PC-3 (cell line): ENCODE data around the gene NDUFV1. TPM values are rescaled to one million over a fixed set of nuclear protein-coding genes. Genes with fewer than 3 reads are reported as not detected.

Experiments
- ATAC-seq: fragments of 200-7000 bp; cut with Tn5 transposase; 2 replicates; pipeline ENCODE4 v1.9.1; 2020; ENCODE audit warnings: mild to moderate bottlenecking, moderate library complexity
- BruUV-seq: library from RNA; stranded (reverse); fragments of 400-500 nt; replicated peaks from 2 replicates; lab custom pipeline; 2021; lab: Mats Ljungman, UMichigan
- CTCF ChIA-PET: fragments of 300-600 bp; sonication (Branson Sonifier 250); formaldehyde crosslinking; loops from one replicate; lab custom pipeline; 2022; ENCODE audit warnings: antibody characterized with exemption; lab: Charles Lee
- POLR2A ChIA-PET: fragments of 300-600 bp; sonication (Branson Sonifier 250); formaldehyde crosslinking; loops from one replicate; lab custom pipeline; 2022; ENCODE audit warnings: antibody characterized with exemption; ENCODE audit not compliant: unreplicated experiment; lab: Charles Lee
- DNase-seq: peaks from one replicate; pipeline ENCODE4 v3.0.0-alpha.2; 2015
- H2AFZ ChIP-seq: fragments of 300-600 bp; sonication (generic); 2 replicates; pipeline ENCODE4 v1.6.0; 2016; ENCODE audit warnings: antibody characterized with exemption, low read length
- H3F3A ChIP-seq: fragments of 300-600 bp; sonication (generic); one replicate; pipeline ENCODE4 v1.6.0; 2017; ENCODE audit warnings: antibody characterized with exemption, low read length, control low read depth, mild to moderate bottlenecking; ENCODE audit not compliant: unreplicated experiment
- H3K27ac ChIP-seq: fragments of 300-600 bp; sonication (generic); 2 replicates; pipeline ENCODE4 v1.5.1; 2016; ENCODE audit warnings: mild to moderate bottlenecking, low read length
- H3K27me3 ChIP-seq: fragments of 300-600 bp; sonication (generic); 2 replicates; pipeline ENCODE4 v1.6.1; 2016; ENCODE audit warnings: low read length, mixed read lengths
- H3K36me3 ChIP-seq: fragments of 300-600 bp; sonication (generic); 2 replicates; pipeline ENCODE4 v1.6.1; 2016; ENCODE audit warnings: low read depth, mixed run types, low read length, mixed read lengths
- H3K4me1 ChIP-seq: fragments of 300-600 bp; sonication (generic); 2 replicates; pipeline ENCODE4 v1.5.1; 2016; ENCODE audit warnings: low read length; ENCODE audit not compliant: insufficient read depth
- H3K4me2 ChIP-seq: fragments of 300-600 bp; sonication (generic); 2 replicates; pipeline ENCODE4 v1.6.0; 2016; ENCODE audit warnings: low read length
- H3K4me3 ChIP-seq: fragments of 300-600 bp; sonication (generic); 2 replicates; pipeline ENCODE4 v1.5.1; 2016; ENCODE audit warnings: mild to moderate bottlenecking, low read length, mixed read lengths
- H3K79me2 ChIP-seq: fragments of 300-600 bp; sonication (generic); 2 replicates; pipeline ENCODE4 v1.6.1; 2017; ENCODE audit warnings: low read length, mixed read lengths
- H3K9ac ChIP-seq: fragments of 300-600 bp; sonication (generic); 2 replicates; pipeline ENCODE4 v1.6.0; 2016; ENCODE audit warnings: mild to moderate bottlenecking, low read length
- H3K9me2 ChIP-seq: fragments of 300-600 bp; sonication (generic); replicated peaks from 2 replicates; pipeline ENCODE4 v1.6.1; 2016; ENCODE audit warnings: mixed run types, low read length, mixed read lengths
- H3K9me3 ChIP-seq: fragments of 300-600 bp; sonication (generic); 2 replicates; pipeline ENCODE4 v1.6.1; 2016; ENCODE audit warnings: low read length, mixed read lengths
- H4K20me1 ChIP-seq: fragments of 300-600 bp; sonication (generic); 2 replicates; pipeline ENCODE4 v1.6.1; 2016; ENCODE audit warnings: low read length, mixed read lengths
- CTCF ChIP-seq: fragments of 300-600 bp; sonication (generic); conservative IDR thresholded peaks from 2 replicates; pipeline ENCODE4 v1.5.1; 2017; ENCODE audit warnings: antibody characterized with exemption, low read depth, mild to moderate bottlenecking, low read length
- EZH2 ChIP-seq: fragments of 300-600 bp; sonication (generic); IDR thresholded peaks from one replicate; pipeline ENCODE4 v1.6.1; 2017; ENCODE audit warnings: antibody characterized with exemption, mild to moderate bottlenecking, low read length; ENCODE audit not compliant: unreplicated experiment
- EZH2phosphoT487 ChIP-seq: fragments of 300-600 bp; sonication (generic); IDR thresholded peaks from 2 replicates; pipeline ENCODE4 v1.6.1; 2018; ENCODE audit warnings: mild to moderate bottlenecking, antibody characterized with exemption, low read length, borderline replicate concordance
- intact Hi-C: fragments of 100-400 bp; cut with micrococcal nuclease; formaldehyde crosslinking; loops from 2 replicates; pipeline ENCODE4 v1.9.0; 2023
- total RNA-seq: library from RNA; depleted of rRNA; stranded (reverse); fragments of >200 nt; gene quantifications from 2 replicates; pipeline ENCODE4 v1.2.3, GENCODE V29; 2014

The NDUFV1 gene
- total RNA-seq, 1 experiment from 2014 or later, result 499 TPM

- BruUV-seq, result no TSS peak
- H3K79me2 ChIP-seq, result peaks cover 21% of the 10 kb centered on the region
- CTCF ChIA-PET, result no interaction called here
- H3K36me3 ChIP-seq, result peaks cover 28% of the 10 kb centered on the region
- H4K20me1 ChIP-seq, result no peaks in the 10 kb centered on the region
- no peak overlapping the region for H3K4me3 ChIP-seq
- H3K4me2 ChIP-seq, result no peak overlapping the region
- TF ChIP-seq EZH2phosphoT487, result no peak
- no peak for TF ChIP-seq CTCF
- no peak for TF ChIP-seq EZH2
- no peak overlapping the region for H3K27ac ChIP-seq
- peaks cover 9% of the 10 kb centered on the region; the same call in 1 of the 2 replicates for H3K4me1 ChIP-seq
- no peaks in the 10 kb centered on the region for H3F3A ChIP-seq
- no peak overlapping the region for H3K9ac ChIP-seq
- DNase-seq (no peak), ATAC-seq (no peak)
- H3K9me3 ChIP-seq, result no peaks in the 10 kb centered on the region
- POLR2A ChIA-PET, result no interaction called here
- H2AFZ ChIP-seq, result no peak overlapping the region
- H3K9me2 ChIP-seq, result no peaks in the 10 kb centered on the region
- intact Hi-C loops, result no loop called here
- H3K27me3 ChIP-seq, result no peaks in the 10 kb centered on the region
Observed at GRCh38 chr11:67611704-67612587, 5.2 kb downstream of the NDUFV1 start.

DNA sequence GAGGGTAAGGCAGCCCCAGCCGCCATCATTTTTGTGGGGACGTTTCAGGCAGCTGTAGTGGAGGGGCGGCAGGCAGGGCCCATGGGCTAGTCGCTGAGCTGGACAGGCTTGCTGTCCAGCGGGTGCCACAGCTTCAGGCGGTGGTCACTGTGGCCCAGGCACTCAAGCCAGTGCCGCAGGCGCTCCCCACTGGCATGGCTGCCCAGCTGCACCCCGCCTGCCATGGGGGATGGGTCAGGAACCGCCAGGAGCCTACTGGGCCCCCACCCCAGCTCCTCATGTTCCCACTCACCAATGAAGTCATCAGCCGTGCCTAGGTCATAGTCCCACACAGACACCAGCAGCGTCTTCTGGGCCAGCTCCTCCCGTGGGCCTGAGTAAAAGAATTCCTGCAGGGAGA is 6.0 kb downstream of the NDUFV1 start:
- H3K27ac ChIP-seq, result no peak overlapping the region
- H3K9me2 ChIP-seq, result no peaks in the 10 kb centered on the region
- H4K20me1 ChIP-seq, result no peaks in the 10 kb centered on the region
- ChIA-PET POLR2A (no interaction called here), CTCF (no interaction called here)
- peaks cover 28% of the 10 kb centered on the region for H3K36me3 ChIP-seq
- H3K4me3 ChIP-seq, result no peak overlapping the region
- DNase-seq (no peak), ATAC-seq (no peak)
- no peaks in the 10 kb centered on the region for H3F3A ChIP-seq
- intact Hi-C loops, result no loop called here
- TF ChIP-seq CTCF (no peak), EZH2phosphoT487 (no peak), EZH2 (no peak)
- H3K4me1 ChIP-seq, result peaks cover 4% of the 10 kb centered on the region; the same call in 1 of the 2 replicates
- H3K27me3 ChIP-seq, result no peaks in the 10 kb centered on the region
- H2AFZ ChIP-seq, result no peak overlapping the region
- H3K9me3 ChIP-seq, result no peaks in the 10 kb centered on the region
- BruUV-seq, result no TSS peak
- peaks cover 13% of the 10 kb centered on the region for H3K79me2 ChIP-seq
- no peak overlapping the region for H3K9ac ChIP-seq
- no peak overlapping the region for H3K4me2 ChIP-seq

GRCh38 chr11:67613313-67613959 is 6.7 kb downstream of the NDUFV1 start:
- no peak overlapping the region for H3K4me3 ChIP-seq

More at GRCh38 chr11:67613313-67613959, 6.7 kb downstream of the NDUFV1 start:
- H3K79me2 ChIP-seq, result peaks cover 6% of the 10 kb centered on the region
- no peaks in the 10 kb centered on the region for H3K9me2 ChIP-seq
- no peak for TF ChIP-seq EZH2phosphoT487
- no peak for TF ChIP-seq EZH2
- TF ChIP-seq CTCF, result no peak
- no TSS peak for BruUV-seq
- H4K20me1 ChIP-seq, result no peaks in the 10 kb centered on the region
- H3K9ac ChIP-seq, result no peak overlapping the region
- no peak overlapping the region for H3K27ac ChIP-seq
- H3K36me3 ChIP-seq, result peaks cover 25% of the 10 kb centered on the region
- H3F3A ChIP-seq, result no peaks in the 10 kb centered on the region
- POLR2A ChIA-PET, result no interaction called here
- no peaks in the 10 kb centered on the region for H3K27me3 ChIP-seq
- ATAC-seq, result no peak
- H2AFZ ChIP-seq, result no peak overlapping the region
- DNase-seq, result no peak
- no peak overlapping the region for H3K4me2 ChIP-seq
- no peaks in the 10 kb centered on the region; the same call in 1 of the 2 replicates for H3K4me1 ChIP-seq
- intact Hi-C loops, result no loop called here
- no peaks in the 10 kb centered on the region for H3K9me3 ChIP-seq
- CTCF ChIA-PET, result interaction anchor here (0.6 to 1.1 kb wide), 5 partner anchors 16 to 44 kb away, joined by 3 to 7 read pairs (median 3); partner anchors contain the start of genes GSTP1 and NUDT8
